Hepatocyte (in vitro differentiated cells): ENCODE data around the gene EXOC6B. TPM values are rescaled to one million over a fixed set of nuclear protein-coding genes. Genes with fewer than 3 reads are reported as not detected.

Experiments
- DNase-seq: peaks from one replicate; pipeline ENCODE4 v3.0.0-alpha.2; 2016; ENCODE audit warnings: low spot score
- H2AFZ ChIP-seq: fragments of 200-600 bp; sonication (generic); 2 replicates; pipeline ENCODE4 v1.6.0; 2016; ENCODE audit warnings: antibody characterized with exemption, mild to moderate bottlenecking
- H3K27ac ChIP-seq: fragments of 200-600 bp; sonication (generic); 2 replicates; pipeline ENCODE4 v1.5.1; 2016; ENCODE audit warnings: mild to moderate bottlenecking
- H3K27me3 ChIP-seq: fragments of 200-600 bp; sonication (generic); 2 replicates; pipeline ENCODE4 v1.6.1; 2016
- H3K36me3 ChIP-seq: fragments of 200-600 bp; sonication (generic); replicated peaks from 2 replicates; pipeline ENCODE4 v1.5.1; 2016; ENCODE audit warnings: low read depth; ENCODE audit not compliant: insufficient read depth
- H3K4me1 ChIP-seq: fragments of 200-600 bp; sonication (generic); 2 replicates; pipeline ENCODE4 v1.5.1; 2016; ENCODE audit warnings: mild to moderate bottlenecking, moderate library complexity; ENCODE audit not compliant: insufficient read depth
- H3K4me2 ChIP-seq: fragments of 200-600 bp; sonication (generic); 2 replicates; pipeline ENCODE4 v1.6.0; 2016
- H3K4me3 ChIP-seq: fragments of 200-600 bp; sonication (generic); 2 replicates; pipeline ENCODE4 v1.5.1; 2016; ENCODE audit warnings: mild to moderate bottlenecking
- H3K79me2 ChIP-seq: fragments of 200-600 bp; sonication (generic); 2 replicates; pipeline ENCODE4 v1.6.0; 2017; ENCODE audit warnings: mild to moderate bottlenecking
- H3K9me2 ChIP-seq: fragments of 200-600 bp; sonication (generic); replicated peaks from 2 replicates; pipeline ENCODE4 v1.6.0; 2017; ENCODE audit warnings: mild to moderate bottlenecking; ENCODE audit not compliant: insufficient read depth
- H3K9me3 ChIP-seq: fragments of 200-600 bp; sonication (generic); 2 replicates; pipeline ENCODE4 v1.5.1; 2016; ENCODE audit warnings: low read depth, mild to moderate bottlenecking
- H4K20me1 ChIP-seq: fragments of 200-600 bp; sonication (generic); 2 replicates; pipeline ENCODE4 v1.6.0; 2016; ENCODE audit warnings: mild to moderate bottlenecking; ENCODE audit not compliant: insufficient read depth, poor library complexity, severe bottlenecking
- CTCF ChIP-seq: fragments of 200-600 bp; sonication (generic); IDR thresholded peaks from 2 replicates; pipeline ENCODE4 v1.5.1; 2016; ENCODE audit warnings: antibody characterized with exemption, mild to moderate bottlenecking; ENCODE audit not compliant: poor library complexity
- EZH2 ChIP-seq: fragments of 200-600 bp; sonication (generic); IDR thresholded peaks from 2 replicates; pipeline ENCODE4 v1.6.1; 2016; ENCODE audit warnings: antibody characterized with exemption, mild to moderate bottlenecking, borderline replicate concordance
- EZH2phosphoT487 ChIP-seq: fragments of 200-600 bp; sonication (generic); IDR thresholded peaks from one replicate; pipeline ENCODE4 v1.6.1; 2018; ENCODE audit warnings: antibody characterized with exemption, mild to moderate bottlenecking, low read depth, moderate library complexity; ENCODE audit not compliant: unreplicated experiment, severe bottlenecking
- WGBS: methylation state at CpG from one replicate; pipeline ENCODE4 v1.1.6; 2016; ENCODE audit warnings: low lambda C conversion rate; ENCODE audit errors: missing lambda C conversion rate; 5-methylcytosine and 5-hydroxymethylcytosine counted together
- polyA plus RNA-seq: library from polyadenylated mRNA; unstranded; fragments of >200 nt; fragmentation: Nextera tagmentation; extraction: Ambion mirVana; gene quantifications from 2 replicates; pipeline ENCODE4 v1.2.1, GENCODE V29; 2016
- total RNA-seq: library from RNA; depleted of rRNA; stranded (reverse); fragments of >200 nt; gene quantifications from 2 replicates; pipeline ENCODE4 v1.2.3, GENCODE V29; 2014

The EXOC6B gene
- total and polyA plus RNA-seq, 2 experiments from 2014 or later, result 11.8 to 36.2 TPM

- no peak overlapping the region for H3K4me2 ChIP-seq
- DNase-seq, result no peak
- no peaks in the 10 kb centered on the region for H4K20me1 ChIP-seq
- no peaks in the 10 kb centered on the region for H3K9me3 ChIP-seq
- H3K27ac ChIP-seq, result no peak overlapping the region
- H3K79me2 ChIP-seq, result peaks cover 12% of the 10 kb centered on the region
- no peak for TF ChIP-seq CTCF
- no peaks in the 10 kb centered on the region for H3K27me3 ChIP-seq
- H3K4me3 ChIP-seq, result no peak overlapping the region
- H2AFZ ChIP-seq, result no peak overlapping the region
- WGBS, result 96% methylated on average over 1 of the region's 1 CpG
- peaks cover 13% of the 10 kb centered on the region for H3K4me1 ChIP-seq
- H3K36me3 ChIP-seq, result no peaks in the 10 kb centered on the region
- H3K9me2 ChIP-seq, result no peaks in the 10 kb centered on the region
Observed at GRCh38 chr2:72750466-72750865, 75.4 kb downstream of the EXOC6B start.

DNA sequence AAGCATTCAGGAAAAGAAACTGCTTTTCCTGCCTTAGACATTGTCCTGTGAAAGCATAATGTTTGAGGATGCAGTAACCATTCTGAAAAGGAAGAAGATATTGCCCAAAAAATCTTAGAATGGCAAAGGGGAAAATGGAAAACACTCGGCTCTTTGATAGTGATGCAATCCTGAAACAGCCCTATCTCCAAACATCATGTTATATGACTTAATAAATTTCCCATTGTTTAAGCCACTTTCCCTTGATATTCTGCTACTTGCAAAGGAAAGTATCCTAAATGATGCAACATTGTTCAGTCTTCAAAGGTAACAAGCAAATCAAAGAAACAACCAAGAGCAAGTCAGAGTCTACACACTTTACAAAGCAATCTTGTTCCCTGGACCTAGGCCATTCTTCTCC is 78.5 kb downstream of the EXOC6B start:
- peaks cover 19% of the 10 kb centered on the region for H3K4me1 ChIP-seq
- H3K4me2 ChIP-seq, result no peak overlapping the region
- DNase-seq, result no peak
- 86% methylated on average over 1 of the region's 1 CpG for WGBS
- no peaks in the 10 kb centered on the region for H4K20me1 ChIP-seq
- H3K9me2 ChIP-seq, result no peaks in the 10 kb centered on the region
- H2AFZ ChIP-seq, result no peak overlapping the region
- H3K79me2 ChIP-seq, result peaks cover 19% of the 10 kb centered on the region
- H3K4me3 ChIP-seq, result no peak overlapping the region
- no peaks in the 10 kb centered on the region for H3K36me3 ChIP-seq
- no peaks in the 10 kb centered on the region for H3K27me3 ChIP-seq
- no peaks in the 10 kb centered on the region for H3K9me3 ChIP-seq
- TF ChIP-seq EZH2, result no peak
- no peak for TF ChIP-seq EZH2phosphoT487
- TF ChIP-seq CTCF, result no peak
- H3K27ac ChIP-seq, result no peak overlapping the region

- Histone ChIP-seq H3K9me3 (no peaks in the 10 kb centered on the region), H3K4me2 (no peak overlapping the region), H3K4me1 (peaks cover 19% of the 10 kb centered on the region), H3K9me2 (no peaks in the 10 kb centered on the region), H3K79me2 (peaks cover 22% of the 10 kb centered on the region), H3K36me3 (no peaks in the 10 kb centered on the region), H4K20me1 (no peaks in the 10 kb centered on the region), H3K4me3 (no peak overlapping the region), H3K27me3 (no peaks in the 10 kb centered on the region), H2AFZ (no peak overlapping the region), H3K27ac (no peak overlapping the region)
- no peak for TF ChIP-seq EZH2
- TF ChIP-seq EZH2phosphoT487, result no peak
- peak; percentile 78 for TF ChIP-seq CTCF
- WGBS, result 26% methylated on average over 2 of the region's 2 CpGs
- peak; percentile 75 for DNase-seq
Observed at GRCh38 chr2:72745679-72746368, 80.0 kb downstream of the EXOC6B start.

- Histone ChIP-seq H3K4me1 (peaks cover 19% of the 10 kb centered on the region), H3K79me2 (peaks cover 17% of the 10 kb centered on the region), H3K4me3 (no peak overlapping the region), H2AFZ (no peak overlapping the region), H3K27ac (no peak overlapping the region), H3K36me3 (no peaks in the 10 kb centered on the region), H3K4me2 (no peak overlapping the region), H3K27me3 (no peaks in the 10 kb centered on the region), H4K20me1 (no peaks in the 10 kb centered on the region), H3K9me2 (no peaks in the 10 kb centered on the region), H3K9me3 (no peaks in the 10 kb centered on the region)
- TF ChIP-seq EZH2 (no peak), CTCF (no peak), EZH2phosphoT487 (no peak)
- DNase-seq, result no peak
Observed at GRCh38 chr2:72744049-72744448, 81.8 kb downstream of the EXOC6B start.
